ENCODE measurements around the gene TIMM21. TPM values are rescaled to one million over a fixed set of nuclear protein-coding genes. Genes with fewer than 3 reads are reported as not detected.

TIMM21 gene
- total RNA-seq, 1 donor from 2014 or later, result 25.0 TPM

- H3K4me3 ChIP-seq, result no peak overlapping the region
- H3K4me1 ChIP-seq, result peaks cover 23% of the 10 kb centered on the region
- H3K27ac ChIP-seq, result no peak overlapping the region
- intact Hi-C loops (cut with DNase I), result no loop called here
- no peaks in the 10 kb centered on the region for H3K9me3 ChIP-seq
- H3K27me3 ChIP-seq, result no peaks in the 10 kb centered on the region
- no peak for DNase-seq (ENCODE audit: extremely low spot score in 2 of 2)
- peaks cover 0 to 15% of the 10 kb centered on the region in 2 donors for H3K36me3 ChIP-seq
- TF ChIP-seq POLR2A (IDR thresholded peaks at IDR 0.05), result no peak
- no peak for TF ChIP-seq CTCF (IDR thresholded peaks at IDR 0.05)
- no peak for TF ChIP-seq POLR2AphosphoS5 (IDR thresholded peaks at IDR 0.05; ENCODE audit: insufficient read depth in 1 of 2, low read depth in 1 of 2)
These were observed 3.9 kb downstream of the TIMM21 start for GRCh38 chr18:74152270-74152669.

- H3K27ac ChIP-seq, result no peak overlapping the region
- intact Hi-C loops (cut with DNase I), result no loop called here
- H3K9me3 ChIP-seq, result no peaks in the 10 kb centered on the region
- peaks cover 3 to 17% of the 10 kb centered on the region in 2 donors for H3K36me3 ChIP-seq
- no peaks in the 10 kb centered on the region for H3K27me3 ChIP-seq
- no peak for DNase-seq (ENCODE audit: extremely low spot score in 2 of 2)
- no peak overlapping the region for H3K4me3 ChIP-seq
- no peak for TF ChIP-seq POLR2AphosphoS5 (IDR thresholded peaks at IDR 0.05; ENCODE audit: insufficient read depth in 1 of 2, low read depth in 1 of 2)
- no peak for TF ChIP-seq POLR2A (IDR thresholded peaks at IDR 0.05)
- no peak for TF ChIP-seq CTCF (IDR thresholded peaks at IDR 0.05)
- H3K4me1 ChIP-seq, result peaks cover 22% of the 10 kb centered on the region
These were observed 4.5 kb downstream of the TIMM21 start for GRCh38 chr18:74152857-74153256.

GRCh38 chr18:74153377-74153776, 5.1 kb downstream of the TIMM21 start:
- peaks cover 4 to 22% of the 10 kb centered on the region in 2 donors for H3K36me3 ChIP-seq
- H3K9me3 ChIP-seq, result no peaks in the 10 kb centered on the region
- DNase-seq (ENCODE audit: extremely low spot score in 2 of 2), result no peak
- no peak overlapping the region for H3K27ac ChIP-seq
- H3K4me3 ChIP-seq, result no peak overlapping the region
- peaks cover 22% of the 10 kb centered on the region for H3K4me1 ChIP-seq
- H3K27me3 ChIP-seq, result no peaks in the 10 kb centered on the region
- intact Hi-C loops (cut with DNase I), result no loop called here
- no peak for TF ChIP-seq POLR2AphosphoS5 (IDR thresholded peaks at IDR 0.05; ENCODE audit: insufficient read depth in 1 of 2, low read depth in 1 of 2)
- no peak for TF ChIP-seq CTCF (IDR thresholded peaks at IDR 0.05)
- TF ChIP-seq POLR2A (IDR thresholded peaks at IDR 0.05), result no peak

DNA sequence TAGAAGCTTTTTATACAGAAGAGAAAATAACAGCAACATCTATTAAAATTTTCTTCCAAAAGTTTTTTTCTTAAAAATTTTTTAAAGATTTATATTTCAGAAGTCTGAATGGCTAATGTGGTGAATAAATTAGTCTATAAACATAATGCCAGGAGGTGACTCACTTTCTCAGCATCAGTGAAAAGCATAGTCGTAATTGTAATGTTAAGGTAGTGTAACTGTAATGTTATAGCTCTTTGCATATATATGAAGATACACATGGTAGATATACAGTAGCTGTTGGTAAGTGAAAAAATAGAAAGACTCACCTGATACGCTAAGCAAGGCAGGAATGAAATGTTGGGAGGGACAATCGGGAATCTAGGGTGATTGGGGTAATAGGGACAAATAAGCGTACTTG, 5.5 kb downstream of the TIMM21 start:
- Histone ChIP-seq H3K4me3 (no peak overlapping the region), H3K27ac (no peak overlapping the region), H3K27me3 (no peaks in the 10 kb centered on the region), H3K36me3 (peaks cover 4 to 26% of the 10 kb centered on the region in 2 donors), H3K4me1 (peaks cover 21% of the 10 kb centered on the region), H3K9me3 (no peaks in the 10 kb centered on the region)
- no peak for TF ChIP-seq CTCF (IDR thresholded peaks at IDR 0.05)
- TF ChIP-seq POLR2A (IDR thresholded peaks at IDR 0.05), result no peak
- no peak for TF ChIP-seq POLR2AphosphoS5 (IDR thresholded peaks at IDR 0.05; ENCODE audit: insufficient read depth in 1 of 2, low read depth in 1 of 2)
- DNase-seq (ENCODE audit: extremely low spot score in 2 of 2), result no peak
- intact Hi-C loops (cut with DNase I), result no loop called here

DNA sequence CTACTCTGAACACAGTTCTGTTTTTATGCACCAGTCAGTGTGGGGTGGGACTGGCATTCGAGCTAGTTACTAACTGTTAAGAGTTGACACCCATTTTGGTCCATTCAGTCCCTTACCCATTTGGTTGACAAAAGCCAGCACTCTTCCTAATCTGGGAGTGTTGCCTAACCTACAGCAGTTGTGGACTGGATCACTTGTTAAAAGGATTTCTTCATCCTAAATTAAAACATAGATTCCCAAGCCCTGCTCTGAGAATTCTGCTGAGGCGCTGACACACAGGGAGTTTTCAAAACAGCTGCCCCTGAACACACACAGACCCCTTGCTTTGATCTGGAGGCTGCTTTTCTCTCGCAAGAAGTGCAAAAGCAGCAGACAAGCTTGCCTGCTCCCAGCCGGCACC, 6.4 kb downstream of the TIMM21 start:
- Histone ChIP-seq H3K4me3 (no peak overlapping the region), H3K9me3 (no peaks in the 10 kb centered on the region), H3K36me3 (peaks cover 4 to 35% of the 10 kb centered on the region in 2 donors), H3K4me1 (peaks cover 12% of the 10 kb centered on the region), H3K27ac (no peak overlapping the region), H3K27me3 (no peaks in the 10 kb centered on the region)
- intact Hi-C loops (cut with DNase I), result no loop called here
- no peak for DNase-seq (ENCODE audit: extremely low spot score in 2 of 2)
- TF ChIP-seq POLR2A (IDR thresholded peaks at IDR 0.05) (no peak), CTCF (IDR thresholded peaks at IDR 0.05) (no peak), POLR2AphosphoS5 (IDR thresholded peaks at IDR 0.05; ENCODE audit: insufficient read depth in 1 of 2, low read depth in 1 of 2) (no peak)

Measured in vagina (tissue), 2 donors.